GM18868 (cell line): Measurements from ENCODE around the gene KCNJ11.
A peak's percentile ranks its signal among the peaks of the same experiment; 100 is the strongest.

ENCODE experiments used
- ATAC-seq: cut with Tn5 transposase; IDR thresholded peaks from one replicate; pipeline ENCODE4 v1.9.1; 2021; ENCODE audit warnings: mild to moderate bottlenecking, moderate library complexity; ENCODE audit not compliant: unreplicated experiment

Gene KCNJ11

GRCh38 chr11:17369094-17369493, 19.4 kb downstream of the KCNJ11 start:
- ATAC-seq = no peak

GRCh38 chr11:17368551-17368950, 19.9 kb downstream of the KCNJ11 start:
- no peak for ATAC-seq

- ATAC-seq = no peak
These were observed 22.0 kb downstream of the KCNJ11 start for GRCh38 chr11:17366495-17366894.

- no peak for ATAC-seq
These were observed 33.9 kb downstream of the KCNJ11 start for GRCh38 chr11:17354601-17354991.

- no peak for ATAC-seq
These were observed 34.4 kb downstream of the KCNJ11 start for GRCh38 chr11:17353821-17354600.

- ATAC-seq = peak; percentile 43
These were observed 35.3 kb downstream of the KCNJ11 start for GRCh38 chr11:17352950-17353820.

- no peak for ATAC-seq
These were observed 36.8 kb downstream of the KCNJ11 start, which contains the start of gene NCR3LG1 for GRCh38 chr11:17351510-17352176. NCR3LG1 (plus strand) TSS chr11:17351800; CDS start chr11:17351970, 170 bp downstream.

GRCh38 chr11:17351172-17351509, 37.3 kb downstream of the KCNJ11 start:
- no peak for ATAC-seq

GRCh38 chr11:17350455-17351171, 37.8 kb downstream of the KCNJ11 start:
- no peak for ATAC-seq

- ATAC-seq = no peak
These were observed 40.8 kb downstream of the KCNJ11 start for GRCh38 chr11:17347676-17348075.

GRCh38 chr11:17343907-17344306, 44.6 kb downstream of the KCNJ11 start:
- ATAC-seq = peak; percentile 61

- no peak for ATAC-seq
These were observed 45.2 kb downstream of the KCNJ11 start for GRCh38 chr11:17343257-17343656.
